Measurements from ENCODE around the gene LCT.

LCT gene

DNA sequence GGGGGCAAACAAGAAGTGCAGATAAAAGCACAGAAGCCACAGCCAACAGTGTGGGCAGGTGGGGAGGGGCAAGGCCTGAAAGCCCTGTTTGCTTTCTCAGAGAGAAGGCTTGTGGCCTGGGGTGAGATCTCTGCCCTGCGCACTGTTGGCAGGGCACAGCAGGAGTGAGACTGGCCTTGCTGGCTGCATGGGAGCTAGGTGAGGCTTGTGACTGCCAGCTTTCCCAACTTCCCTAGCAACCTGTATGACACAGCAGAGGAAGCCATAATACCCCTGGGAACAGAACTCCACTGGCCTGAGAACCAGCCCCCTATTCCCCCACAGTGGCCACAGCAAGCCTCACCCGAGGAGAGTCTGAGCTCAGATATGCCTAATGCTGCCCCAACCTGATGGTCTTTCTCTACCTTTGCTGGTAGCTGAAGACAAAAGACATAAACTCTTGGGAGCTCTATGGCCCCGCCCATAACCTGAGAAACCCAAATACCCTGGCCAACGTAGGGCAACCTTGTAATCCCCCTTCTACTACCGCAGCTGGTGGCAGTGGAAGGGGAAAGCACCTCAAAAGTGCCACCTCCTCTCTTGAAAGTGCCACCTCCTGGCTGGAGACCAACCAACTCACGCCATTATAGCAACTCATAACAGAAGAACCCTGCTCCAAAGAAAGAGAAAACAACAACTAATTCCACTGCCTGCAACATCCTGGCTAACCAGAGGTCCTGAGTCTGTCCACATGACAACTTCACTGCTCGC is 44.4 kb downstream of the LCT start:
- Histone ChIP-seq H3K36me3 (ENCODE audit: insufficient read depth, low read depth, low read length) (no peaks in the 10 kb centered on the region), H3K9me3 (ENCODE audit: insufficient read depth, low read depth, low read length) (no peaks in the 10 kb centered on the region), H3K9ac (ENCODE audit: low read depth, low read length) (no peak overlapping the region), H3K4me1 (ENCODE audit: insufficient read depth, low read length) (no peaks in the 10 kb centered on the region), H3K27ac (ENCODE audit: low read length) (no peak overlapping the region), H3K4me3 (ENCODE audit: low read length) (no peak overlapping the region), H3K27me3 (ENCODE audit: insufficient read depth, low read length) (no peaks in the 10 kb centered on the region)

DNA sequence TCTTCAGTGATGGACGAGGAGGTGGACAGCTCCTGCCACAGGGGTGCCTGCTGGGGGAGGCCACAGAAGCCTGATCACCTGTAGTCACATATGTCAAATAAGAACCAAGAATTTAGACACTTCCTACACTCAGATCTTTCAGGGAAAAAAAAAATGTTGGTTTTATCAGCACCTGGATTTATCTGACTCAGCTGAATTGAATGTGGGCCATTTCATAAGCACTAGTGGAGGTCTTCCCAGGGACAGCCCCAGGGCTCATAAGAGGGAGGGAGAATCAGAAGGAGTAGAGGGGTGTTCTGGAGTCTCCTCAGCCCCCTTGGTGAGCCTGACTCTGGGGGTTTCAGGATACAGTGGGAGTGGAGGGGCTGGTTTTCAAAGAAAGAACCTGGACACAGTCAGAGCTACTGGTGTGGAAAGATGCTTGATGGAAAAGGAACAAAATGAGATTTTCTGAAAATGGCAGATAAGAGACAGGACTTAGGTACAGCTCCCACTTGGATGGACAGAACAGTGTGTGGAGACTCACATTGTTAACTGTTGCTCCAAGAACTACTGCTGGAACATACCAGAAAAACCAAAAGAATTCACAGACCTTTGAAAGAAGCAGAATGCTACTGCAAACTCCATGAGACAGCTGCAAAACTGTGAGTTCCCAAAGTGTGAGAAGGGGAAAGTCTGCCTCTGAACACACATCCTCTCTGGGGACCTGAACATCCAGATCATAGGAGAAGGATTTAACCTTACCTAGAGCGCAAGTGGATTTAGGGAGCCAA is 45.4 kb downstream of the LCT start:
- no peaks in the 10 kb centered on the region for H3K4me1 ChIP-seq (ENCODE audit: insufficient read depth, low read length)
- no peaks in the 10 kb centered on the region for H3K36me3 ChIP-seq (ENCODE audit: insufficient read depth, low read depth, low read length)
- H3K9me3 ChIP-seq (ENCODE audit: insufficient read depth, low read depth, low read length): no peaks in the 10 kb centered on the region
- H3K9ac ChIP-seq (ENCODE audit: low read depth, low read length): no peak overlapping the region
- H3K27me3 ChIP-seq (ENCODE audit: insufficient read depth, low read length): no peaks in the 10 kb centered on the region
- no peak overlapping the region for H3K4me3 ChIP-seq (ENCODE audit: low read length)
- no peak overlapping the region for H3K27ac ChIP-seq (ENCODE audit: low read length)

DNA sequence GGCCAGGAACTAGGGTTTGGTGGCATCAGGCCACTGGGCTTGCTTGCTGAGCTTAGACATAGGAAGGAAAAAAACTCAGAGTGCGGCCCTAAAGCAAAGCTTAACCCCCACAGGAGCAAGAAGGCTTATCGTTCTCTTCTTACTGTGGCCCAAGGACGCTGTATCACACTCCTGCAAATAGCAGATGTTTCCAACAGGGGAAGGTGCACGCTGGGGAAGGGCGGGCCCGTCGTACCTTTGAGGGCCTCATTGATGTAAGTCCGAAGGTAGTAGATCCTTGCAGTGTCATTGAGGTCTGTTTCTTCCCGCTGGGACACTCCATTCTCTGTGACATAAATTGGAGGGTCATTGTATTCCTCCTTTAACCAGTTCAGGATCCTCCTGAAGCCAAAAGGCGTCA is 46.6 kb downstream of the LCT start:
- Histone ChIP-seq H3K9me3 (ENCODE audit: insufficient read depth, low read depth, low read length) (no peaks in the 10 kb centered on the region), H3K36me3 (ENCODE audit: insufficient read depth, low read depth, low read length) (peaks cover 5% of the 10 kb centered on the region), H3K27ac (ENCODE audit: low read length) (no peak overlapping the region), H3K4me3 (ENCODE audit: low read length) (no peak overlapping the region), H3K27me3 (ENCODE audit: insufficient read depth, low read length) (no peaks in the 10 kb centered on the region), H3K9ac (ENCODE audit: low read depth, low read length) (no peak overlapping the region), H3K4me1 (ENCODE audit: insufficient read depth, low read length) (no peaks in the 10 kb centered on the region)

DNA sequence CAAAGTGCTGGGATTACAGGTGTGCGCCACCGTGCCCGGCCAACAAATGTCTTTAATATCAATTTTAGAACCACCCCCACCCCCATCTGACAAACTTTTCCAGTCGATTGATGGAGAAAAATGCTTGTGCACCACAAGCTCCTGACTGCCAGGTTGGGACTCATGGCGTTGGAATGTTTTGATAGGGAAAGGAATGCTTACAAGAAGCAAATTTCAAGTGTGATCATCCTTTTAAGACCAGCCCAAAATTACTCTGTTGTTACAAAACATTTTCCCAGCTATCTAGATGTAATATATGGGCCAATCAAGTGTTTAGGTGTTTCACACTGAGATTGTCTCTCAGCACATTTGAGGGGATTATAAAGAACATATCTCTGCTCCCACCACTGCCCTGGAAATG is 50.2 kb downstream of the LCT start:
- no peaks in the 10 kb centered on the region for H3K4me1 ChIP-seq (ENCODE audit: insufficient read depth, low read length)
- no peaks in the 10 kb centered on the region for H3K9me3 ChIP-seq (ENCODE audit: insufficient read depth, low read depth, low read length)
- no peaks in the 10 kb centered on the region for H3K27me3 ChIP-seq (ENCODE audit: insufficient read depth, low read length)
- H3K36me3 ChIP-seq (ENCODE audit: insufficient read depth, low read depth, low read length): peaks cover 41% of the 10 kb centered on the region
- H3K4me3 ChIP-seq (ENCODE audit: low read length): no peak overlapping the region
- H3K9ac ChIP-seq (ENCODE audit: low read depth, low read length): no peak overlapping the region
- H3K27ac ChIP-seq (ENCODE audit: low read length): no peak overlapping the region

DNA sequence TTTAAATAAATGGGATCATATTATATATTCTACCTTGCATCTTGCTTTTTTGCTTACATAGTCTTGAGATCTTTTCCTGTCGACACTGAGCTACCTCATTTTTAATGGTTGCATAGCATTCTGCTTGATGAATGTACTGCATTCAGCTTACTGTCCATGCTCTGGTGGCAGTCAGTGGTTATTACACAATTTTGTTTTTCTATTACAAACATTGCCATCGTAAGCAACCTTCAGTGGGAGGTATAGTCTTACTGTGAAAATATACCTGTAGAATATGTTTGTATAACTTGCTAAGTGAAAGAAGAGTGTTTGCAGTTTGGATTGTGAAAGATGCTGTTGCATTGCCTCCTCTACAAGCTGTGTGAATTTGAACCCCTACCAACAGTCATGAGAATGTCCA is 52.0 kb downstream of the LCT start:
- Histone ChIP-seq H3K4me3 (ENCODE audit: low read length) (no peak overlapping the region), H3K9ac (ENCODE audit: low read depth, low read length) (no peak overlapping the region), H3K27me3 (ENCODE audit: insufficient read depth, low read length) (no peaks in the 10 kb centered on the region), H3K4me1 (ENCODE audit: insufficient read depth, low read length) (no peaks in the 10 kb centered on the region), H3K9me3 (ENCODE audit: insufficient read depth, low read depth, low read length) (no peaks in the 10 kb centered on the region), H3K36me3 (ENCODE audit: insufficient read depth, low read depth, low read length) (peaks cover 59% of the 10 kb centered on the region), H3K27ac (ENCODE audit: low read length) (no peak overlapping the region)

DNA sequence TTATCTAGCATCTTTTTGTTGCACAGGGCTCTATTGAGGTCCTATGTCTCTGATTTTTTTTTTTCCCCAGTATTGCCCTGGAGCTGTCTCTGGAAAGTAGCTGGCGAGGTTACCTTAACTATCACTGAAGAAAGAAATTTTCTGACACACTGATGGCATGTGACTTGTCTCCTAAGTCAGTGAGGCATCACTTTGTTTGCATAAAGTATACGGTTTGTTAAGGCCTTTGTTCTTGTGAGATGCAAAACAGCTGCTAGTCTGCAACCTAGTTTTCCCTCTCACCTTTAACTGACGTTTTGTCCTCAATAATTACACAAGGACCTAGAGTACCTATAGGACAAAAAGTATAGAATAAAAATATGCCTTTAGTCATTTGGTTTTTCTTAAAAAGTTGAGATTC is 53.5 kb downstream of the LCT start:
- Histone ChIP-seq H3K27me3 (ENCODE audit: insufficient read depth, low read length) (no peaks in the 10 kb centered on the region), H3K4me1 (ENCODE audit: insufficient read depth, low read length) (no peaks in the 10 kb centered on the region), H3K9ac (ENCODE audit: low read depth, low read length) (no peak overlapping the region), H3K4me3 (ENCODE audit: low read length) (no peak overlapping the region), H3K9me3 (ENCODE audit: insufficient read depth, low read depth, low read length) (no peaks in the 10 kb centered on the region), H3K36me3 (ENCODE audit: insufficient read depth, low read depth, low read length) (peaks cover 73% of the 10 kb centered on the region), H3K27ac (ENCODE audit: low read length) (no peak overlapping the region)

- Histone ChIP-seq H3K27ac (ENCODE audit: low read length) (no peak overlapping the region), H3K36me3 (ENCODE audit: insufficient read depth, low read depth, low read length) (peaks cover 81% of the 10 kb centered on the region)
Observed at GRCh38 chr2:135782231-135782630, 54.8 kb downstream of the LCT start.

DNA sequence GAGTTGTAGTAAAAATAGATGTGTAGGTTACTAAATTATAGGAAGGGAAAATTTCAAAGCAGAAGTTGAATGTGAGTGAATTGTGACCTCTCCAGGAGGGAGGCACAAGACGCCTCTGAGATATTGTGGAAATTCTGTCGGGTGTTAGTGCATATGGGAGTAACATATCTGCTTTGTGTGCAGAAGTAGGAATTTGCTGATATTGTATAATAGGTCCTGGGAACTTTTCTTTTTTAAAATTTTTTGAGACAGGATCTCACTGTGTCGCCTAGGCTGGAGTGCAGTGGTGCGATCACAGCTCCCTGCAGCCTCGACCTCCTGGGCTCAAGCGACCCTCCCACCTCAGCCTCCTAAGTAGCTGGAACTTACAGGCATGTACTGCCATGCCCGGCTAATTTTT is 60.6 kb downstream of the LCT start:
- Histone ChIP-seq H3K27ac (ENCODE audit: low read length) (no peak overlapping the region), H3K27me3 (ENCODE audit: insufficient read depth, low read length) (no peaks in the 10 kb centered on the region), H3K36me3 (ENCODE audit: insufficient read depth, low read depth, low read length) (peaks cover 92% of the 10 kb centered on the region), H3K9me3 (ENCODE audit: insufficient read depth, low read depth, low read length) (no peaks in the 10 kb centered on the region), H3K4me3 (ENCODE audit: low read length) (no peak overlapping the region), H3K9ac (ENCODE audit: low read depth, low read length) (no peak overlapping the region), H3K4me1 (ENCODE audit: insufficient read depth, low read length) (no peaks in the 10 kb centered on the region)

More at GRCh38 chr2:135782231-135782630, 54.8 kb downstream of the LCT start:
- H3K27me3 ChIP-seq (ENCODE audit: insufficient read depth, low read length): no peaks in the 10 kb centered on the region
- no peak overlapping the region for H3K9ac ChIP-seq (ENCODE audit: low read depth, low read length)
- H3K4me1 ChIP-seq (ENCODE audit: insufficient read depth, low read length): no peaks in the 10 kb centered on the region
- no peak overlapping the region for H3K4me3 ChIP-seq (ENCODE audit: low read length)
- H3K9me3 ChIP-seq (ENCODE audit: insufficient read depth, low read depth, low read length): no peaks in the 10 kb centered on the region

DNA sequence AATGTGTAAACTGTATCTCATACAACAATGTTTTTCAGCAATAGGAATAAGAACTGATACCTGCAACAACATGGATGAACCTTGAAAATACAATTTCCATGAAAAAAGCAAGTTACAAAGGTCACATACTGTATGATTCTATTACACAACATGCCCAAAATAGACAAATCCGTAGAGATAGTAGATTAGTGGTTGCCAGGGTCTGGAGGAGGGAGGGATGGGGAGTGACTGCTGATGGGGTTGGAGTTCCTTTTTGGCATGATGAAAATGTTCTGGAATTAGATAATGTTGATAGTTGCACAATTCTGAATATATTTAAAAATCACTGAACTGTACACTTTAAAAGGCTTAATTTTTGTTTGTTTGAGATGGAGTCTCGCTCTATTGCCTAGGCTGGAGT is 61.6 kb downstream of the LCT start:
- H3K36me3 ChIP-seq (ENCODE audit: insufficient read depth, low read depth, low read length): peaks cover 92% of the 10 kb centered on the region
- no peaks in the 10 kb centered on the region for H3K9me3 ChIP-seq (ENCODE audit: insufficient read depth, low read depth, low read length)

GRCh38 chr2:135773917-135774316 is 63.1 kb downstream of the LCT start:
- H3K27me3 ChIP-seq (ENCODE audit: insufficient read depth, low read length): no peaks in the 10 kb centered on the region
- no peaks in the 10 kb centered on the region for H3K4me1 ChIP-seq (ENCODE audit: insufficient read depth, low read length)
- H3K9me3 ChIP-seq (ENCODE audit: insufficient read depth, low read depth, low read length): no peaks in the 10 kb centered on the region
- no peak overlapping the region for H3K27ac ChIP-seq (ENCODE audit: low read length)
- no peak overlapping the region for H3K4me3 ChIP-seq (ENCODE audit: low read length)
- H3K36me3 ChIP-seq (ENCODE audit: insufficient read depth, low read depth, low read length): peaks cover 94% of the 10 kb centered on the region
- no peak overlapping the region for H3K9ac ChIP-seq (ENCODE audit: low read depth, low read length)

More for the DNA sequence above, 61.6 kb downstream of the LCT start:
- Histone ChIP-seq H3K27ac (ENCODE audit: low read length) (no peak overlapping the region), H3K9ac (ENCODE audit: low read depth, low read length) (no peak overlapping the region), H3K4me3 (ENCODE audit: low read length) (no peak overlapping the region), H3K27me3 (ENCODE audit: insufficient read depth, low read length) (no peaks in the 10 kb centered on the region), H3K4me1 (ENCODE audit: insufficient read depth, low read length) (no peaks in the 10 kb centered on the region)

DNA sequence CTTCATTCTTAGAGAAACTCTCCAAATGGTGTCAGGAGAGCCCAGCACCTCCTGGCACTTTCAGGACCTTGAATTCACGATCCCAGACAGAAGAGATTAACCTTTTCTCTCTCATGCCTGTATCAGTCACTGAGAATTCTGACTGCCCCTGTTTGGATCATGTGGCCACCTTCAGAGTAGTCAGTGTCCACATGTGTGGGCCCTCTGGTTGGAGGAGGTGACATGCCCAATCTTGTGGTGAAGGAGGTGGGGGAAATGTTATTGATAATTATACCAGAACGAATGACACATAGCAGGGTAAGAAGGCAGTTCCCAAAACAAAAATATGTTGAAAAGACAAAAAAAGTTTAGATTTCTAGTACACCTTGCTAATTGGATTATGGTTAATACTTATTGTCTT is 63.7 kb downstream of the LCT start:
- Histone ChIP-seq H3K4me3 (ENCODE audit: low read length) (no peak overlapping the region), H3K27ac (ENCODE audit: low read length) (no peak overlapping the region), H3K9ac (ENCODE audit: low read depth, low read length) (no peak overlapping the region), H3K4me1 (ENCODE audit: insufficient read depth, low read length) (no peaks in the 10 kb centered on the region), H3K27me3 (ENCODE audit: insufficient read depth, low read length) (no peaks in the 10 kb centered on the region), H3K36me3 (ENCODE audit: insufficient read depth, low read depth, low read length) (peaks cover 91% of the 10 kb centered on the region), H3K9me3 (ENCODE audit: insufficient read depth, low read depth, low read length) (no peaks in the 10 kb centered on the region)

DNA sequence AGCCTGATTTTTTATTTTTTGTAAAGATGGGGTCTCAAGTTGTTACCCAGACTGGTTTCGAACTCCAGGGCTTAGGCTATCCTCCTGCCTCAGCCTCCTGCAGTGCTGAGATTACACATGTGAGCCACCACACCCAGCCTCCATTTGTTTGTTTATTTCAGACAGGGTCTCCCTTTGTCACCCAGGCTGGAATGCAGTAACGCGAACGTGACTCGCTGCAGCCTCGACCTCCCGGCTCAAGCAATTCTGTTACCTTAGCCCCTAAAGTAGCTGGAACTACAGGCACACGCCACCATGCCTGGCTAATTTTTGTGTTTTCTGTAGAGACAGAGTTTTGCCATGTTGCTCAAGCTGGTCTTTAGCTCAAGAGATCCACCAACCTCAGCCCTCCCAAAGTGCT is 68.1 kb downstream of the LCT start:
- no peaks in the 10 kb centered on the region for H3K27me3 ChIP-seq (ENCODE audit: insufficient read depth, low read length)
- H3K27ac ChIP-seq (ENCODE audit: low read length): no peak overlapping the region
- H3K9me3 ChIP-seq (ENCODE audit: insufficient read depth, low read depth, low read length): no peaks in the 10 kb centered on the region
- H3K4me1 ChIP-seq (ENCODE audit: insufficient read depth, low read length): no peaks in the 10 kb centered on the region
- H3K36me3 ChIP-seq (ENCODE audit: insufficient read depth, low read depth, low read length): peaks cover 89% of the 10 kb centered on the region
- no peak overlapping the region for H3K4me3 ChIP-seq (ENCODE audit: low read length)
- H3K9ac ChIP-seq (ENCODE audit: low read depth, low read length): no peak overlapping the region

Data from iPS-20b (cell line).